ENCODE results near the gene DIPK1A.

Gene DIPK1A

DNA sequence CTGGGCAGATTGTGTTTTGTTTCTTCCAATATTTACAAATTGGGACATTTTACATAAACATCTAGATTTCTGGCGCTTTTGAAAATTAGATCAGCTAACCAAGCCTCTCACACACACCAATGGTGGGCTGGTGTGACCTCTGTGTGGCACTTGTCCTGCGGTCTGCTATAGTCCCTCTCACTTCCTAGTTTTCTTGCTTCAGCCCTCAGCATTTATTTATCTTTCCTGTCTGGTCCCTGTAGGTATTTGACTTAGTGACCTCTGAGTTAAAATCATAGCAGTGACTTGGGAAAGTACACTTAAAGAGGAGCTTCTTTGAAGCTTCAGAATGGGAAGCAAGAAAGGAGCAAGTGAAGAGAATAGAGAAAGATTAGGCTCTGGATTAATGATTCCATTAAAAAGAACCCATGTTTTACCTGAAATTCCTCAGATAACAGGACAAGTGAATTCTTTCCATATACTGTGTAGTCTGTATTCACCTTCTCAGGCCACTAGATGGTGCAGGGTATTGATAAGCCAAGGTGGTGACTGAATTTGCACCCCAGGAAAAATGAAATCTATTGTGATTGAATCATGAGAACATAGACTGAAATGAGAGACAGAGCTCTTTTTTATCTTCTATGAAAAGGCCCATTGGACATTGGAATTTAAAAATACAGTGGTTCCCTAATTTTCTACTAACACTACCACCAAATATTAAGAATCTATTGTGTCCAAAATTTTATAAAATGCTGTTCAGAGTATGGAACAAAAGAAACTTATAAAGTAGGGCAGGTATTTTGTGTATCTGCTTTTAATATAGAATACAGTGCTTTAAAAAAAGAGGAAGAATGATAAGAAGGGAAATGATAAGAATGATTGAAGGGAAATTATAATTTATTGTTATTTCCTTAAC, 7.1 kb upstream of the DIPK1A start:
- no peak for TF ChIP-seq GATA2 (IDR thresholded peaks at IDR 0.05; ENCODE audit: low read depth, low read length)
- TF ChIP-seq GATA3 (IDR thresholded peaks at IDR 0.05; ENCODE audit: low read depth, low read length): no peak

DNA sequence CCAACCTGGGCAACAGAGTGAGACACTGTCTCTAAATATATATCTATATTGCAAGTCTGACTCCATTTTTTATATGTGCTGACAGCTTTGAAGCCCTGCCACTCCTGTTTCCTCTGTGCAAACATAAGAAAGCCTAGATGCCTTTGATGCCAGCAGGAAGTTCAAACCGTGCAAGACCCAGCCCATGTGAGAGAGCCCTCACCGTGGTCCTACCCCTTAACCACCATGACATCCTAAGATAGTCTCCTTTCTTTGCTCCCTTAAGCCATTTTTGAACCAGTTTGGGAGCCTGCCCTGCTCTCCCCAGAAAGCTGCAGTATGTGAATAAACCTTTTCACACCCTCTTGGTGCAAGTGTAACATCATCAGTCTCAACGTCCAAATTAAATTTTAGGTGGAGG, 3.7 kb upstream of the DIPK1A start:
- TF ChIP-seq GATA2 (IDR thresholded peaks at IDR 0.05; ENCODE audit: low read depth, low read length) (no peak), GATA3 (IDR thresholded peaks at IDR 0.05; ENCODE audit: low read depth, low read length) (no peak)

DNA sequence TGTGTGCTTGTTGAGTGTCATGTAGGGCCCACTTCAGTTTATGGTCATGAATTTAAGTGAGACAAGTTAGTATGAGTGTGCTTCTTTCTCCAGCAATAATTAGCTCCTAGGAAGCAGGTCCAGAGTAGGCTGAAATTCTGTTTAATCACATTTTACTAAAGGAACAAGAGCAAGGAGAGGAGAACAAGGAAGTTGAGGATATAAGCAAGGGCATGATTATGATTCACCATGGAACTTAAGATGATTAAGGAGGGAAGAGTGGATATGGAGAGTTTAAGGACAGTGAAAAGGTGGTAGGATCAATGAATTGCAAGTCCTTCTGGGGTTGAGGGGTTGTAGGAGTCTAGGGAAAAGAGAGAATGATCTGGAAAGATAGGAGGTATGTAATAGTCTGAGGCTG, 3.1 kb upstream of the DIPK1A start:
- TF ChIP-seq GATA3 (IDR thresholded peaks at IDR 0.05; ENCODE audit: low read depth, low read length) (no peak), GATA2 (IDR thresholded peaks at IDR 0.05; ENCODE audit: low read depth, low read length) (no peak)

DNA sequence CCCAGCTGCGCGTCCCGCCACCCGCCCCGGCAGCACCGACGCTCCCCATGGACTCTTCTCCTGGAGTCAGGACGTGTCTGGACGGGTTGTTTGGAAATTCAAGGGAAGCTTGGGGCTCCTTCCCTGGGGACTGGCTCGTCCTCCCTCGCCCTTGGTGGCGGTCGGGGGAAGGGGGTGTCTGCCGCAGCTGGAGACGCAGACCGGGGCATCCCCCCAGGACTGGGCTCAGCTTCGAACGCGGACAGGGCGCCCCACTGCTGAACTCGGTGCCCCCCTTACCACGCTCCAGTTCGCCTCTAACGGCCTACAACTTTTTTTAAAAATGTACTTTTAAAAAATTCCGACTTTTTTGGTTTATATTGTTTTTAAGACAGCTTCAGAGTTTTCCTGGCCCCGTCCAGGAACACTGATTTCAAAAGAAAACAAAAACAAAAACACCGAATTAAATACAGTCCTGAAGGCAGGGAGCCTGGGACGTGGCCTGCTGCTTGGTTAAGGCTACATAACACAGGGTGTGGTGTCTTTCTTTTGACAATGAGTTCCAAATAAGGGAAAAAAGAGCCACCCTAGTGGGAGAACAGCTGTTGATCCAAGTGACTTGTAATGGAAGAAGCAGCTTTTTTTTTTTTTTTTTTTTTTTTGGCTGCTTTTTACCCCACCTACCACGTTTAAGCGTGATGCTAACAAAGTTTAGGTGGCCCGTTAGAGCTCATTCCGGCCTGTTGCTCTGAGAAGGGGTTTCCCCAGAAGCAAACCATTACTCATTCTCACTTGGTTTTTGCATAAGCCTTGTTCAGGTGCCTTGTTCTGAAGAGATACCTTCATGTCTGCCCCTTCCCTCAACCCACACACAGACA, 862 bp upstream of the DIPK1A start:
- no peak for TF ChIP-seq GATA2 (IDR thresholded peaks at IDR 0.05; ENCODE audit: low read depth, low read length)
- no peak for TF ChIP-seq GATA3 (IDR thresholded peaks at IDR 0.05; ENCODE audit: low read depth, low read length)

DNA sequence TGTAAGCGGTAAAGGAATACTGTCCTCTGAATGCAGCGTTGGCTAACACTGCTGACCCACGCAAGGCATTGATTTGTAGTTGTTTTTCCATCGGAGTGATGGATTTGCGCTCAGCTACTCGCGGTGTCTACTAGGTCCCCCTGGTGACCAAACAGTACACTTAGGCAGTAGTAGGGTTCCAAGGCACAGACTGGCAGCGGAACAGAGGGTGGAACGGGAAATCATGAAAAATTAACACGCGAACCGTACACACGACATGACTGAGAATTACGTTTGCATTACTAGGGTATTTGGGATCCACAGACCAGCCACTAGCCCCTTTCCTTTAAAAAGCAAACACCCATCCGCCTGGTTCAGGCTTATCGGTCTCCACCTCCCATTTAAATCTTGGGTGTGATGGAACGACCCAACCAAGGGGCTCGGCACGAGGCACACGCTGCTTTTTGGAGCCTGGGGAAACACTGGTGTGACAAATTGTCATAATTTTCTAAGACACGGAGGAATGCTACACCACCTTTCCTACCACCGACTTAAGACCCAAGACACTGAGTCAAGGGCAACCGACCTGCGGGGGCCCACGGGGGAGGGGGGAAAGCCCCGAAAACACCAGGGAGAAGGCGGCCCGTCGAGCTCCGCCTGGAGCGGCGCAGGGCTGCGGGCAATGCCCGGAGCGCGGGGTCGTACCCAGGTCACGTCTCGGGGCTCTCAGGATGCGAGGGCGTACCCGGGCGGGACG, 699 bp downstream of the DIPK1A start:
- no peak for TF ChIP-seq GATA2 (IDR thresholded peaks at IDR 0.05; ENCODE audit: low read depth, low read length)
- no peak for TF ChIP-seq GATA3 (IDR thresholded peaks at IDR 0.05; ENCODE audit: low read depth, low read length)

DNA sequence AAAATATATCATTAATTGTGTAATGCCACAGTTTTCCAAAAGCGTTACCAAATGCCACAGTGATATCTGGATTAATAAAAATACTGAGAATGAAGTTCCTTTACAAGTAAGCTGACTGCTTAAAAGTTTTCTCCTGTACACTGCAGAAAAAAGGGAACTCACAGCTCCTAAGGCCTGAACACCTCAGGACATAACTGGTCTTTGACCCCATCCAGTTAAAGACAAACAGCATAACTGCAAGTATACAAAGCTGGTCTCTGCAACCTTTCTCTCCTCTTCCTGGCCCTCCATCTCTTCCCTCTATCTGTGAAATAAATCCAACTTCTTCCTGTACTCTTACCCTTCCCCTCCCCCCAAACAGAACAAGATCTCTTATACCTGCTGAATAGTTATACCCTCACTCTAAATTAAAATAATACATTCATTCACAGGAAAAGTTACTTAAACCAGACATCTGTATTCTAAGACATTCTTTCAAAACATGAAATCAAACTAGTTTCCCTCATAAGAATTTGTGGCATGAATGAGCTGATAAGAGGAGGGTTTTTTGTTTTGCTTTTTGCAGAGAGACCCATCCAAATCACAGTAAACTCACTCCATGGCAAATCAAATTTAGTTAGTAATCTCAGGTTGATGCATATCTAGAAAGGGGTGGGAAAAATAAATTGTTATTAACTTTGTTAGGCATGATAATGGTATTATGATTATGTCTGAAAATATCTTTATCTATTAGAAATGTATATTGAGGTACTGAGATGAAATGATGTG, 2.9 kb downstream of the DIPK1A start:
- TF ChIP-seq GATA2 (IDR thresholded peaks at IDR 0.05; ENCODE audit: low read depth, low read length) (no peak), GATA3 (IDR thresholded peaks at IDR 0.05; ENCODE audit: low read depth, low read length) (no peak)

DNA sequence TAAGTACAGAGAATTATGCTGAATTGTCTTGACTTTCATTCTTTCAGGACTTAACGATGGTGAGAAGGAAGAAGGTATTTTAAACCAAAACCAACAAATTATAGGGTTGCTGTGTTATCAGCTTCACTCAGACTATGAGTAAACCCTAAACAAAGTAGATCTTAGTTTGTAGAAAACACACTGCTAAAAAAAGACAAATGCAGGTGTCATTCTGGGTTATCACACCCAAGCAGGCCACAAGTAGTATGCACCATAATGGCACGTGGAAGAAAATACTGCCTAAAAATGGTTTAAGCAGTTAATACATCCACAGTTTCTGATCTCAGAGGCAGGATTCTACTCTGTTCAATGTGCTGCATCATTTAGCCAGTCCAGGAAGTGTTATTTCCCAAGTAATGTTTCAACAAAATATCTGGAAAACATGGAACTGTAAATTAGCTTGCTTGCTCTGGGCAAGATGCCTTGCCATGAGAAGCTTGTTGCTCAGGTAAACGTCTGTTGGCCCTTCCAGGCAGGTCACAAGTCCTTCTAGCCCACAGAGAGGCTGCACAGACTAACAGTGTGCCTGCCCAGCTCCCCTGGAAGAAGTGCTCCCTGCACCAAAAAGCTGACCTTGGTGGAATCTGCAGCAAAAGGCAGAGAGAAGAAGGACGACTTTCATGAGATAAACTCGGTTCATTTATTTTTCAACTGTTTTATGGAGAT, 4.1 kb downstream of the DIPK1A start:
- TF ChIP-seq GATA2 (IDR thresholded peaks at IDR 0.05; ENCODE audit: low read depth, low read length): no peak
- no peak for TF ChIP-seq GATA3 (IDR thresholded peaks at IDR 0.05; ENCODE audit: low read depth, low read length)

DNA sequence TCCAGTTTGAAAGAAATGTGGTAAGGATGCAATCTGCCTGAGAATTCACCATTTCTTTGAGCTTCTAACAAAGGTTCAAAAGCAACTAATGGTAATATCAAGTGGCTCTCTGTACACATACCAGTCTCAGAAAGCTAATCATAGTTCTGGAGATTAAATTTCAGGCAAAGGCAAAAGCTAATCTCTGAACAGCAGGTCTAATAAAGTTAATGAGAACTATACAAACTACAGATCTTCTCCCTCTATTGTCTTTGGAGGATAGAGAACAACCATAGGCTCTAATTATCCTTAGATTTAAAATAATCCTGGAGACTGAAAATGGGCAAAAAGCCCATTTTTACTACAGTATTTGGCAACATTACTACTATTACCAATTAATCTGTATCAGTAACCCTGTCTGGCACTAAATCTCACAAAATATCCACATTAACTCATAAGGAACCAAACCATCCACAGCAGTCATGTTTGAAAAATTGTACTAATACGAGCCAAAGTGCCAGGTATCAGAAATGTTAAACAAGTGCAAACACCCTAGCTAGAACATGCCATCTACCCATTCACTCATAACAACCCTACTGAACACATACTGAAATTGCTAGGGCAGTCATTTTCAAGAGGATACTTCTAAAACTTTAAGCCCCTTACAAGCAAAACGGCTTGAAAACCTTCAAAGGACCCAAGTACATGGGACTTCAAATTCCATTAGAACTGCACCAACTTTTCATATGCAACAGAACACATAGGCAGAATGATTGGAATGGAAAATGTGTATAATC, 4.8 kb downstream of the DIPK1A start:
- TF ChIP-seq GATA3 (IDR thresholded peaks at IDR 0.05; ENCODE audit: low read depth, low read length) (no peak), GATA2 (IDR thresholded peaks at IDR 0.05; ENCODE audit: low read depth, low read length) (no peak)

DNA sequence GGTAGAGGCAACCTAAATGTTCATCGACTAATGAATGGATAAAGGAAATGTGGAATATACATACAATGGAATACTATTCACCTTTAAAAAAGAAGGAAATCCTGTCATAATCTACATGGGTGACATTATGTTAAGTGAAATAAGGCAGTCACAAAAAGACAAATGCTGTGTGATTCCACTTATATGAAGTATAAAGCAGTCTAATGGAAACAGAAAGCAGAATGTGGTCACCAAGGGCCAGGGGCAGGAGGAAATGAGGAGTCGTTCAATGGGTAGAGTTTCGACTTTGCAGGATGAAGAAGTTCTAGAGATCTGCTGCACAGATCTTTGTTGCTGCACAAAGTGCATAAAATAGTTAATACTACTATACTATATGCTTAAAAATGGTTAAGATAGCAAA, 7.8 kb downstream of the DIPK1A start:
- TF ChIP-seq GATA3 (IDR thresholded peaks at IDR 0.05; ENCODE audit: low read depth, low read length) (no peak), GATA2 (IDR thresholded peaks at IDR 0.05; ENCODE audit: low read depth, low read length) (no peak)

DNA sequence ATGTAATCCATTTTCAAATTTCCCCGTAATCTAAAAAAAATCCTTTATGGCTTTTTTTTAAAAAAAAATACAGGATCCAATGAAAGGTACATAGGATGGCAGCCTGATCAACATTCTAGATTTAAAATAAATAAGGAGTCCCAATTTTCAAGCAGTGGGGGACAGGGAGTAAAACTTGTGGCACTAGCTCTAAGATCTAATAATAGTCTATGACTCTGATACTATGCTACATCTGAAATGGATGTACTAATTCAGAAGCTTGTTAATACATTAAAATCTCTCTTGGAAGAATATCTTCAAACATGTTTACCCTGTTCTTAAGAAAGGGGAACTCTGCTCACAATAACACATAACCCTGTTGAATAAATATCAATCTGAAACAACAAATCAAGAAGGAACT, 8.5 kb downstream of the DIPK1A start:
- no peak for TF ChIP-seq GATA3 (IDR thresholded peaks at IDR 0.05; ENCODE audit: low read depth, low read length)
- no peak for TF ChIP-seq GATA2 (IDR thresholded peaks at IDR 0.05; ENCODE audit: low read depth, low read length)

DNA sequence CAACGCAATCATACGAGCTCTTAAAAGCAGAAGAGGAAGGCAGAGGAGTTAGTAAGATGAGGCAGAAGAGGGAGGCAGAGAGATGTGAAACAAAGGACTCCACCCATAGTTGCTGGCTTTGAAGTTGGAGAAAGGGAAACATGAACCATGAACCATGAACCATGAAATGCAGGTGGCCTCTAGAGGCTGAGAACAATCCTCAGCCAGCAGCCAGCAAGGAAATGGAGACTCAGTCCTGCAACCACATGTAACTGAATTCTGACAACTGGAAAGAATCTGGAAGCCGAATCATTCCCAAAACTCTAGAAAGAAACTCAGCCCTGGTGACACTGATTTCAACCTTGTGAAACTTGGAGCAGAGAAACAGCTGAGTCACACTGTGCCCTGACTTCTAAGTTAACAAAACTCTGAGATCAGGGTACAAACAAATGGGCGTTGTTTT, 10.1 kb downstream of the DIPK1A start:
- TF ChIP-seq GATA3 (IDR thresholded peaks at IDR 0.05; ENCODE audit: low read depth, low read length) (no peak), GATA2 (IDR thresholded peaks at IDR 0.05; ENCODE audit: low read depth, low read length) (no peak)
